Stimulated activated naive CD8-positive, alpha-beta T cell treated with anti-CD3 and anti-CD28 coated beads, Interleukin-15, Interleukin-2, amounts not matched to agents 100 U/mL and 50 U/mL, for 24 hours (primary cell): ENCODE results near the gene ECEL1.
A peak's percentile ranks its signal among the peaks of the same experiment; 100 is the strongest.

ENCODE experiments used
- ATAC-seq: fragments of 150-1000 bp; cut with Tn5 transposase; one replicate; pipeline ENCODE4 v1.10.0; 2021
- DNase-seq: peaks from one replicate; pipeline ENCODE4 v3.0.0; 2021

Gene ECEL1

GRCh38 chr2:232522623-232523401 lies 35.2 kb upstream of the ECEL1 start:
- ATAC-seq (no peak), DNase-seq (no peak)

GRCh38 chr2:232521959-232522622 lies 34.5 kb upstream of the ECEL1 start:
- ATAC-seq (peak; percentile 40), DNase-seq (peak; percentile 84)

GRCh38 chr2:232521098-232521497 lies 33.5 kb upstream of the ECEL1 start:
- ATAC-seq (no peak), DNase-seq (no peak)

GRCh38 chr2:232520489-232520888 lies 32.9 kb upstream of the ECEL1 start:
- no peak for DNase-seq
- ATAC-seq: no peak

GRCh38 chr2:232519581-232520438 lies 32.2 kb upstream of the ECEL1 start, which contains the start of gene PRSS56:
Gene PRSS56 (plus strand): TSS chr2:232520388. CDS start chr2:232520599, 211 bp downstream.
- DNase-seq (no peak), ATAC-seq (no peak)

- DNase-seq (no peak), ATAC-seq (no peak)
Observed at GRCh38 chr2:232518844-232519243, 31.2 kb upstream of the ECEL1 start.

- no peak for ATAC-seq
- DNase-seq: no peak
Observed at GRCh38 chr2:232516551-232516950, 28.9 kb upstream of the ECEL1 start.

GRCh38 chr2:232515639-232516038 lies 28.0 kb upstream of the ECEL1 start:
- DNase-seq (no peak), ATAC-seq (no peak)

- ATAC-seq (no peak), DNase-seq (no peak)
Observed at GRCh38 chr2:232513353-232513752, 25.7 kb upstream of the ECEL1 start.

GRCh38 chr2:232512602-232513001 lies 25.0 kb upstream of the ECEL1 start:
- DNase-seq (no peak), ATAC-seq (no peak)

- DNase-seq (no peak), ATAC-seq (no peak)
Observed at GRCh38 chr2:232511336-232511890, 23.8 kb upstream of the ECEL1 start.

- no peak for ATAC-seq
- no peak for DNase-seq
Observed at GRCh38 chr2:232508251-232508650, 20.6 kb upstream of the ECEL1 start.

GRCh38 chr2:232506709-232507108 lies 19.1 kb upstream of the ECEL1 start:
- ATAC-seq: no peak
- DNase-seq: no peak

GRCh38 chr2:232505856-232506255 lies 18.2 kb upstream of the ECEL1 start:
- DNase-seq: no peak

GRCh38 chr2:232504438-232504837 lies 16.8 kb upstream of the ECEL1 start:
- no peak for ATAC-seq
- DNase-seq: no peak

More at GRCh38 chr2:232505856-232506255, 18.2 kb upstream of the ECEL1 start:
- no peak for ATAC-seq

- ATAC-seq: no peak
- no peak for DNase-seq
Observed at GRCh38 chr2:232503809-232504323, 16.2 kb upstream of the ECEL1 start.

- peak; percentile 34 for ATAC-seq
- DNase-seq: peak; percentile 50
Observed at GRCh38 chr2:232502911-232503808, 15.5 kb upstream of the ECEL1 start.

GRCh38 chr2:232502511-232502910 lies 14.9 kb upstream of the ECEL1 start:
- peak; percentile 15 for ATAC-seq
- DNase-seq: no peak

GRCh38 chr2:232501794-232502390 lies 14.3 kb upstream of the ECEL1 start:
- DNase-seq: no peak
- no peak for ATAC-seq

- no peak for ATAC-seq
Observed at GRCh38 chr2:232501331-232501771, 13.7 kb upstream of the ECEL1 start.

GRCh38 chr2:232498452-232498851 lies 10.8 kb upstream of the ECEL1 start:
- DNase-seq: no peak
- no peak for ATAC-seq

More at GRCh38 chr2:232501331-232501771, 13.7 kb upstream of the ECEL1 start:
- DNase-seq: no peak
